MM.1S (cell line): ENCODE data around the gene NALCN.

Experiments
- DNase-seq: peaks from one replicate; pipeline ENCODE4 v3.0.0-alpha.2; 2015
- H2AFZ ChIP-seq: fragments of 300-600 bp; sonication (generic); 2 replicates; pipeline ENCODE4 v1.6.0; 2016; ENCODE audit warnings: antibody characterized with exemption, low read length
- H3F3A ChIP-seq: fragments of 300-600 bp; sonication (generic); 2 replicates; pipeline ENCODE4 v1.6.1; 2016; ENCODE audit warnings: mild to moderate bottlenecking, antibody characterized with exemption, low read length, moderate library complexity, mixed read lengths; ENCODE audit not compliant: insufficient read depth
- H3K27ac ChIP-seq: fragments of 300-600 bp; sonication (generic); 2 replicates; pipeline ENCODE4 v1.5.1; 2016; ENCODE audit warnings: mild to moderate bottlenecking, low read length
- H3K27me3 ChIP-seq: fragments of 300-600 bp; sonication (generic); replicated peaks from 2 replicates; pipeline ENCODE4 v1.6.0; 2016; ENCODE audit warnings: low read length; ENCODE audit not compliant: insufficient read depth
- H3K36me3 ChIP-seq: fragments of 300-600 bp; sonication (generic); replicated peaks from 2 replicates; pipeline ENCODE4 v1.6.1; 2016; ENCODE audit warnings: mild to moderate bottlenecking, low read length, mixed read lengths; ENCODE audit not compliant: insufficient read depth
- H3K4me1 ChIP-seq: fragments of 300-600 bp; sonication (generic); 2 replicates; pipeline ENCODE4 v1.6.1; 2016; ENCODE audit warnings: low read length, mixed read lengths
- H3K4me2 ChIP-seq: fragments of 300-600 bp; sonication (generic); 2 replicates; pipeline ENCODE4 v1.6.0; 2016; ENCODE audit warnings: low read depth, low read length
- H3K4me3 ChIP-seq: fragments of 300-600 bp; sonication (generic); 2 replicates; pipeline ENCODE4 v1.5.1; 2016; ENCODE audit warnings: low read length, mixed read lengths
- H3K79me2 ChIP-seq: fragments of 300-600 bp; sonication (generic); 2 replicates; pipeline ENCODE4 v1.6.1; 2016; ENCODE audit warnings: mixed run types, low read length, mixed read lengths
- H3K9ac ChIP-seq: fragments of 300-600 bp; sonication (generic); 2 replicates; pipeline ENCODE4 v1.6.1; 2016; ENCODE audit warnings: low read length, mixed read lengths
- H3K9me2 ChIP-seq: fragments of 300-600 bp; sonication (generic); replicated peaks from 2 replicates; pipeline ENCODE4 v1.6.1; 2016; ENCODE audit warnings: mild to moderate bottlenecking, low read length, mixed read lengths; ENCODE audit not compliant: insufficient read depth
- H3K9me3 ChIP-seq: fragments of 300-600 bp; sonication (generic); replicated peaks from 2 replicates; pipeline ENCODE4 v1.6.1; 2016; ENCODE audit warnings: mild to moderate bottlenecking, low read length, mixed read lengths; ENCODE audit not compliant: insufficient read depth
- H4K20me1 ChIP-seq: fragments of 300-600 bp; sonication (generic); 2 replicates; pipeline ENCODE4 v1.6.1; 2016; ENCODE audit warnings: mild to moderate bottlenecking, low read length, moderate library complexity, mixed read lengths; ENCODE audit not compliant: insufficient read depth
- EZH2 ChIP-seq: fragments of 300-600 bp; sonication (generic); optimal IDR thresholded peaks from 2 replicates; pipeline ENCODE3; 2017; ENCODE audit warnings: low read depth, mild to moderate bottlenecking, antibody characterized with exemption, low read length, mixed read lengths
- EZH2phosphoT487 ChIP-seq: fragments of 300-600 bp; sonication (generic); IDR thresholded peaks from 2 replicates; pipeline ENCODE4 v1.6.1; 2018; ENCODE audit warnings: antibody characterized with exemption, low read length
- TF ChIP-seq, protein P1 (sequence below): fragments of 300-600 bp; sonication (generic); IDR thresholded peaks from 2 replicates; pipeline ENCODE4 v1.5.1; 2016; ENCODE audit warnings: antibody characterized with exemption, low read length, mixed read lengths

The NALCN gene

DNA sequence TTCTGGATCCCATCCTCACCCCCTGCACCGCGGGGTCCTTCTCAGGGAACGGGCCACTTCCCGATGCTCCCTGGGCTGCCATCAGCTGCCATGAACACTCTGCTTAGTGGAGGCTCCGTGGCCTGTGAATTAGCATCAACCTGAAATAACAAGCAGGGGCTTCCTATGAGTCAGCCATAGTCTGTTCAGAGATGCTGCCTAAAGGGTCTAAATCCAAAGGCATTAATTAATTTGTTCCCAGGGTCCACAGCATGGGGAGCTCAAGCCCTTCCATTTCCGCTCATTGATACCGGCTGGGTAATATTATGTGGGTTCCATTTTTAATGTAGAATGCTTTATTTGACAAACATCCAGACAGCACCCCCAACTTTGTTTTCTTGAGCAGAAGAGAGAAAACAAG, 399.8 kb downstream of the NALCN start:
- TF ChIP-seq EZH2phosphoT487 (no peak), EZH2 (no peak)
- TF ChIP-seq, protein P1, sequence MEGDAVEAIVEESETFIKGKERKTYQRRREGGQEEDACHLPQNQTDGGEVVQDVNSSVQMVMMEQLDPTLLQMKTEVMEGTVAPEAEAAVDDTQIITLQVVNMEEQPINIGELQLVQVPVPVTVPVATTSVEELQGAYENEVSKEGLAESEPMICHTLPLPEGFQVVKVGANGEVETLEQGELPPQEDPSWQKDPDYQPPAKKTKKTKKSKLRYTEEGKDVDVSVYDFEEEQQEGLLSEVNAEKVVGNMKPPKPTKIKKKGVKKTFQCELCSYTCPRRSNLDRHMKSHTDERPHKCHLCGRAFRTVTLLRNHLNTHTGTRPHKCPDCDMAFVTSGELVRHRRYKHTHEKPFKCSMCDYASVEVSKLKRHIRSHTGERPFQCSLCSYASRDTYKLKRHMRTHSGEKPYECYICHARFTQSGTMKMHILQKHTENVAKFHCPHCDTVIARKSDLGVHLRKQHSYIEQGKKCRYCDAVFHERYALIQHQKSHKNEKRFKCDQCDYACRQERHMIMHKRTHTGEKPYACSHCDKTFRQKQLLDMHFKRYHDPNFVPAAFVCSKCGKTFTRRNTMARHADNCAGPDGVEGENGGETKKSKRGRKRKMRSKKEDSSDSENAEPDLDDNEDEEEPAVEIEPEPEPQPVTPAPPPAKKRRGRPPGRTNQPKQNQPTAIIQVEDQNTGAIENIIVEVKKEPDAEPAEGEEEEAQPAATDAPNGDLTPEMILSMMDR, result no peak
- Histone ChIP-seq H3K79me2 (no peaks in the 10 kb centered on the region), H3F3A (no peaks in the 10 kb centered on the region)

DNA sequence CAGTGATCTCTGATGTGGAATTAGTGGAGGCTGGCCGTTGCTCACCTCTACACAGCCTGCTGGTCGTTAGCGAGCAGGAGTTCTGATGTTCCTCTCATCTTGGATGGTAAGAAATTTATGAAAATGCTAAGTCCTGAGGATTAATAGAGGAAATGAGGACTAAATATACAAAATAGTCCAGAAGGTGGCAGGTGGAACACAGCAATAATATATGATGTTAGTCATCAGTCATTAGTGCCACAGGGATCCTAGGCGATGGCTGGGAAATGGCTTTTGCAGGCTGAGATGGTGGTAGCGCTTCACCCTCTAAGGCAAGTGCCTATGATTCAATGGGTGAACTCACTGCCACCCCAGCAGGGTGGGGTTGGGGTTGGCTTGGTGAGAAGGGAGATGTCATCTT, 403.1 kb downstream of the NALCN start:
- Histone ChIP-seq H3K4me2 (no peak overlapping the region), H3K4me1 (no peaks in the 10 kb centered on the region), H3F3A (no peaks in the 10 kb centered on the region), H2AFZ (no peak overlapping the region), H3K27ac (no peak overlapping the region), H3K9ac (no peak overlapping the region), H3K4me3 (no peak overlapping the region), H4K20me1 (no peaks in the 10 kb centered on the region), H3K27me3 (no peaks in the 10 kb centered on the region), H3K36me3 (no peaks in the 10 kb centered on the region), H3K9me3 (no peaks in the 10 kb centered on the region), H3K79me2 (no peaks in the 10 kb centered on the region), H3K9me2 (no peaks in the 10 kb centered on the region)
- no peak for DNase-seq
- no peak for TF ChIP-seq EZH2phosphoT487
- TF ChIP-seq, protein P1, result no peak
- no peak for TF ChIP-seq EZH2

More for the DNA sequence above, 399.8 kb downstream of the NALCN start:
- no peaks in the 10 kb centered on the region for H3K4me1 ChIP-seq
- H3K4me2 ChIP-seq, result no peak overlapping the region
- no peaks in the 10 kb centered on the region for H3K9me2 ChIP-seq
- no peak for DNase-seq
- no peaks in the 10 kb centered on the region for H3K9me3 ChIP-seq
- H3K9ac ChIP-seq, result no peak overlapping the region
- no peak overlapping the region for H2AFZ ChIP-seq
- H4K20me1 ChIP-seq, result no peaks in the 10 kb centered on the region
- no peak overlapping the region for H3K4me3 ChIP-seq
- no peaks in the 10 kb centered on the region for H3K36me3 ChIP-seq
- no peak overlapping the region for H3K27ac ChIP-seq
- no peaks in the 10 kb centered on the region for H3K27me3 ChIP-seq

DNA sequence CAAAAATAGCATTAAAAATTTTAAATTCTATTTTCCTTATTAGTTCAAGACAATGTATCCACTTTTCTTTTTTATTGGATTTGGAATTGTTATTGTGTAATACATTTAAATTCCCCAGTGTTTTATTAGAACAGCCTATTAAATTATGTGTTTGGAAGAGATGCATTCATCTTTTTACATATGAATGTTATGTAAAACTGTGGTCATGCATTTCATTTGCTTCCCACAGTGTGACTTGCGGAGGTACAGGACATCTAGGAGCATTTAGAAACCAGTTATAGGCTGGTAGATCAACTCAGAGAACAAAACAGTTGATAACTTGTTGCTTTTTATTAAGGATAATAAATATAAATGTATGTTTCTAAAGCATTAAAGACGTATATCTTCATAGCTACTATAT, 406.2 kb downstream of the NALCN start:
- no peaks in the 10 kb centered on the region for H3K9me2 ChIP-seq
- no peaks in the 10 kb centered on the region for H3K27me3 ChIP-seq
- H3K4me1 ChIP-seq, result no peaks in the 10 kb centered on the region
- H3K9me3 ChIP-seq, result no peaks in the 10 kb centered on the region
- H3K4me2 ChIP-seq, result no peak overlapping the region
- H3K36me3 ChIP-seq, result no peaks in the 10 kb centered on the region
- no peak for DNase-seq
- H2AFZ ChIP-seq, result no peak overlapping the region
- H3K4me3 ChIP-seq, result no peak overlapping the region
- TF ChIP-seq EZH2phosphoT487 (no peak), EZH2 (no peak)
- TF ChIP-seq, protein P1, result no peak
- no peaks in the 10 kb centered on the region for H3K79me2 ChIP-seq
- H4K20me1 ChIP-seq, result no peaks in the 10 kb centered on the region
- no peak overlapping the region for H3K9ac ChIP-seq
- no peaks in the 10 kb centered on the region for H3F3A ChIP-seq
- no peak overlapping the region for H3K27ac ChIP-seq
